Mesendoderm (in vitro differentiated cells): ENCODE measurements around the gene EEIG2.

ENCODE experiments used
- DNase-seq: peaks from one replicate; pipeline ENCODE4 v3.0.0; 2013
- H2AK5ac ChIP-seq: 2 replicates; pipeline ENCODE4 v1.6.1; 2013; ENCODE audit warnings: low read length, inconsistent platforms
- H2BK120ac ChIP-seq: 2 replicates; pipeline ENCODE4 v1.6.1; 2013; ENCODE audit warnings: low read depth, mild to moderate bottlenecking, low read length, moderate library complexity, mixed read lengths
- H2BK15ac ChIP-seq: replicated peaks from 2 replicates; pipeline ENCODE4 v1.6.1; 2013; ENCODE audit warnings: low read depth, mild to moderate bottlenecking, moderate library complexity
- H2BK5ac ChIP-seq: 2 replicates; pipeline ENCODE4 v1.6.1; 2013; ENCODE audit warnings: low read length, inconsistent platforms
- H3K18ac ChIP-seq: 2 replicates; pipeline ENCODE4 v1.6.1; 2013; ENCODE audit warnings: mild to moderate bottlenecking, low read length, mixed read lengths
- H3K23ac ChIP-seq: one replicate; pipeline ENCODE4 v1.6.1; 2013; ENCODE audit warnings: low read length
- H3K27ac ChIP-seq: 2 replicates; pipeline ENCODE4 v1.5.1; 2013; ENCODE audit warnings: low read depth, mild to moderate bottlenecking, inconsistent platforms, low read length, moderate library complexity
- H3K27me3 ChIP-seq: 2 replicates; pipeline ENCODE4 v1.6.1; 2013; ENCODE audit warnings: low read length, control low read depth, mild to moderate bottlenecking, inconsistent platforms; ENCODE audit not compliant: insufficient read depth, poor library complexity
- H3K36me3 ChIP-seq: 2 replicates; pipeline ENCODE4 v1.6.1; 2013; ENCODE audit warnings: low read length, inconsistent platforms; ENCODE audit not compliant: control insufficient read depth, insufficient read depth
- H3K4ac ChIP-seq: one replicate; pipeline ENCODE4 v1.6.1; 2013; ENCODE audit warnings: low read depth, mild to moderate bottlenecking, low read length, moderate library complexity
- H3K4me1 ChIP-seq: 2 replicates; pipeline ENCODE4 v1.6.1; 2013; ENCODE audit warnings: low read depth, low read length, inconsistent platforms; ENCODE audit not compliant: control insufficient read depth
- H3K4me2 ChIP-seq: 2 replicates; pipeline ENCODE4 v1.6.1; 2013; ENCODE audit warnings: low read length
- H3K4me3 ChIP-seq: 2 replicates; pipeline ENCODE4 v1.5.1; 2013; ENCODE audit warnings: mild to moderate bottlenecking, low read length
- H3K56ac ChIP-seq: one replicate; pipeline ENCODE4 v1.6.1; 2013; ENCODE audit warnings: low read length
- H3K79me1 ChIP-seq: 2 replicates; pipeline ENCODE4 v1.6.1; 2013; ENCODE audit warnings: low read length, inconsistent platforms
- H3K79me2 ChIP-seq: 2 replicates; pipeline ENCODE4 v1.6.1; 2013; ENCODE audit warnings: mild to moderate bottlenecking, low read length; ENCODE audit not compliant: control insufficient read depth, insufficient read depth
- H3K9ac ChIP-seq: 2 replicates; pipeline ENCODE4 v1.6.1; 2013; ENCODE audit warnings: low read length, inconsistent platforms
- H4K5ac ChIP-seq: one replicate; pipeline ENCODE4 v1.6.1; 2013; ENCODE audit warnings: low read length
- H4K8ac ChIP-seq: one replicate; pipeline ENCODE4 v1.6.1; 2013; ENCODE audit warnings: low read depth, mild to moderate bottlenecking, control low read depth, low read length, moderate library complexity
- WGBS: extraction: QIAGEN DNeasy Blood & Tissue Kit; methylation state at CpG from one replicate; pipeline ENCODE4 v1.1.7; 2013; ENCODE audit warnings: low lambda C conversion rate, missing lambda C conversion rate; ENCODE audit not compliant: insufficient coverage; ENCODE audit errors: extremely low coverage; 5-methylcytosine and 5-hydroxymethylcytosine counted together

EEIG2 gene

DNA sequence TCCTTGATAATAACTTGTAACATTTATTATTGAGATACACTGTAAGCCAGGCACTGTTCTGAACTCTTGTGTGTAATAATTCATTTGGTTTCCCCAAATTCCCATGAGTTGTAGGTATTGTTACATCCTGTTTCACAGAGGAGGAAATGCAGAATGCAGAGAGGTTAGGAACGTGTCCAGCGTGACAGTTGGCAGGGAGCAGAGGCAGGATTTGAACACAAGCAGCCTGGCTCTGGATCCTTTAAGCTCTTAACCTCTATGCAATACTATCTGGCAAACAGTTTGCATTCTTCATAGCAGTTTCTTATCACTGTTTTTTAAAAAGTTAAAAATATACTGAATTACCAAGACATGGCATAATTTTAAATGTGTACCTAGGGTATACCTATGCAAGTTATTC lies 30.5 kb downstream of the EEIG2 start:
- no peak overlapping the region for H3K18ac ChIP-seq
- H3K4ac ChIP-seq = no peak overlapping the region
- H3K27ac ChIP-seq = no peak overlapping the region
- H3K4me1 ChIP-seq = no peaks in the 10 kb centered on the region
- H3K27me3 ChIP-seq = no peaks in the 10 kb centered on the region
- H2AK5ac ChIP-seq = no peak overlapping the region
- H3K36me3 ChIP-seq = no peaks in the 10 kb centered on the region
- peaks cover 13% of the 10 kb centered on the region for H3K79me2 ChIP-seq
- no peak overlapping the region for H2BK120ac ChIP-seq
- no peak overlapping the region for H4K5ac ChIP-seq
- no peak overlapping the region for H3K4me2 ChIP-seq
- no peak for DNase-seq
- no peak overlapping the region for H3K9ac ChIP-seq
- no peak overlapping the region for H3K4me3 ChIP-seq
- no peak overlapping the region for H4K8ac ChIP-seq
- peaks cover 14% of the 10 kb centered on the region for H3K79me1 ChIP-seq
- H2BK15ac ChIP-seq = no peak overlapping the region
- no peak overlapping the region for H3K56ac ChIP-seq
- WGBS = no CpG with 5 or more reads among the region's 2 CpGs
- H3K23ac ChIP-seq = no peak overlapping the region
- H2BK5ac ChIP-seq = no peak overlapping the region

DNA sequence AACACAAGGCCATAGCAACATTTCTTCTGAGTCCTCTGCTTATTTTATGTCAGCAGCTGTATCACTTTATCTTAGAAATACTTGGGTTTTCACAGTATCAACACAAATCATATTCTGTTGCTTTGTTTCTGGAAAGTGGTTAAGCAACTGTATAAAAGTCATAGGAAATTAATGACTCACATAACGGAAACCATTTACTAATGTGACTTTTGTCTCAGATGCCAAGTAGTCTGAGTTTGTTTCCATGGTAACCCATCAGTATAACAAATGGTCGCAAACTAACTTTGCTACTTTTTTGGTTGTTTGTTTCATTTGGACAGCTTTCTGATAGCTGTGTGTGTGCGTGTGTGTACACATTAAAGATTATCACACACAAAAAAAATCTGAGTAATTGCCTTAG lies 31.1 kb downstream of the EEIG2 start:
- peaks cover 2% of the 10 kb centered on the region for H3K4me1 ChIP-seq
- no peak overlapping the region for H3K4me2 ChIP-seq
- H4K8ac ChIP-seq = no peak overlapping the region
- no peak for DNase-seq
- H3K18ac ChIP-seq = no peak overlapping the region
- peaks cover 14% of the 10 kb centered on the region for H3K79me1 ChIP-seq
- H3K4me3 ChIP-seq = no peak overlapping the region
- no peak overlapping the region for H3K27ac ChIP-seq
- no peak overlapping the region for H3K56ac ChIP-seq
- H3K9ac ChIP-seq = no peak overlapping the region
- no peak overlapping the region for H4K5ac ChIP-seq
- H3K36me3 ChIP-seq = no peaks in the 10 kb centered on the region
- no peak overlapping the region for H3K4ac ChIP-seq
- H2AK5ac ChIP-seq = no peak overlapping the region
- no peak overlapping the region for H2BK15ac ChIP-seq
- H3K79me2 ChIP-seq = peaks cover 13% of the 10 kb centered on the region
- WGBS = no CpG with 5 or more reads among the region's 3 CpGs
- H2BK120ac ChIP-seq = no peak overlapping the region
- no peak overlapping the region for H3K23ac ChIP-seq
- no peaks in the 10 kb centered on the region for H3K27me3 ChIP-seq
- no peak overlapping the region for H2BK5ac ChIP-seq

DNA sequence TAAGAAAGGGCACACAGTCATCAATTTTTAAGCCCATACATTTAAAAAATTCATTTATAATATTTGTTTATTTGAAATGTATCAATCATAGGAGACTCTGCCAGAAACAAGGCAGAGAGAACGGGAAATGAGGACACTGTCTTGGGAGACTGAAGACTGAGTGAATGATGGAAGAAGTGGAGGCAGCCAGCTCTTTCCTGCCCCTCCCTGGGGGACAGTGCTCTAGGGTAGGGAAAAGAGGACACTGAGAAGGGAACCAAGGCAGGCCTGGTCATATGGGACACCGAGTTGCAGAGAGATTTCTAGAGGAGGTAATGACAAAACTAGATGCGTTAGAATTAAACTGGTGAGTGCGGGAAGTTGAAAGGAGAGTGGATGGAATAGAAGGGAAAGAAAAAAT lies 31.6 kb downstream of the EEIG2 start:
- H3K4me3 ChIP-seq = no peak overlapping the region
- H3K27me3 ChIP-seq = no peaks in the 10 kb centered on the region
- no peak overlapping the region for H3K4me2 ChIP-seq
- no peak overlapping the region for H4K5ac ChIP-seq
- no peak overlapping the region for H2BK5ac ChIP-seq
- no peak overlapping the region for H2BK15ac ChIP-seq
- peaks cover 2% of the 10 kb centered on the region for H3K4me1 ChIP-seq
- H3K27ac ChIP-seq = no peak overlapping the region
- H3K56ac ChIP-seq = no peak overlapping the region
- no peak overlapping the region for H3K18ac ChIP-seq
- H3K79me2 ChIP-seq = peaks cover 12% of the 10 kb centered on the region
- no peak overlapping the region for H3K23ac ChIP-seq
- DNase-seq = no peak
- no peak overlapping the region for H3K9ac ChIP-seq
- H3K4ac ChIP-seq = no peak overlapping the region
- H4K8ac ChIP-seq = no peak overlapping the region
- H3K79me1 ChIP-seq = peaks cover 14% of the 10 kb centered on the region
- H3K36me3 ChIP-seq = no peaks in the 10 kb centered on the region
- 100% methylated on average over 2 of the region's 4 CpGs for WGBS
- no peak overlapping the region for H2BK120ac ChIP-seq
- H2AK5ac ChIP-seq = no peak overlapping the region

DNA sequence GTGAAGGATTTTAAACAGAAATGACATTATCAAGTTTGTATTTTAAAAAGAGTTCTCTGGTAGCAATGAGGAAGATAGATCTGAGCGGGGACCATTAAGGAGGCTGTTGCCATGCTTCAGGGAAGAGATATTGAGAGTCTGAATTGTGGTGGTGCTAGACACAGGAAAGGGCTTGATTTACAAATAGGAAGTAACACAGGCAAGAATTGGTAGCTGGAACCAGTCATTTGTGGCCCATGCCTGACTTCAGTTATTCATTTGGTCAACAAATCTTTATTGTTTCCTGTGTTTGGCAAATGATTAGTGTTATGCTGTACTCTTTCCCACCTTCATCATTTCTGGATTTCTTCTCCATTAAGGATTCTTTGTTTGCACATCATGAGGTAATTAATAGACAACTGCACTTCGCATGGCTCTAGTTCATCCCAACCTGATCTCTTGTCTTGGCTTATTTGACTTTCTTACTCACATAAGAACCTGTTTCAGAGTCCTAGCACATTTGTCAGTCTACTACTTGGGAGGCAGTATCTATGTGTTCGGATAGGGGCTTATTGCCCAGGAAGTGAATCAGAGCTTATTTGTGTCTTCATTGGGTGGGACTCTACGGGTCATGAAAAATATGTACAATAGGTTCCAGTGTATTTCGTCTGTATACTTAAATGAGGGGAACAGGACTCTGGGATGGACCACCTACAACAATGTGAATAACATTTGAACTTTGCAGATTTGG lies 32.3 kb downstream of the EEIG2 start:
- Histone ChIP-seq H3K27me3 (no peaks in the 10 kb centered on the region), H3K4me3 (no peak overlapping the region), H3K4ac (no peak overlapping the region), H2BK15ac (no peak overlapping the region), H2AK5ac (no peak overlapping the region), H2BK5ac (no peak overlapping the region), H3K27ac (no peak overlapping the region), H4K5ac (no peak overlapping the region), H3K4me2 (no peak overlapping the region), H3K79me1 (peaks cover 14% of the 10 kb centered on the region), H3K23ac (no peak overlapping the region), H3K4me1 (peaks cover 2% of the 10 kb centered on the region), H4K8ac (no peak overlapping the region), H3K18ac (no peak overlapping the region), H2BK120ac (no peak overlapping the region), H3K9ac (no peak overlapping the region), H3K56ac (no peak overlapping the region), H3K79me2 (peaks cover 12% of the 10 kb centered on the region), H3K36me3 (no peaks in the 10 kb centered on the region)
- DNase-seq = no peak
- no CpG with 5 or more reads among the region's 5 CpGs for WGBS

DNA sequence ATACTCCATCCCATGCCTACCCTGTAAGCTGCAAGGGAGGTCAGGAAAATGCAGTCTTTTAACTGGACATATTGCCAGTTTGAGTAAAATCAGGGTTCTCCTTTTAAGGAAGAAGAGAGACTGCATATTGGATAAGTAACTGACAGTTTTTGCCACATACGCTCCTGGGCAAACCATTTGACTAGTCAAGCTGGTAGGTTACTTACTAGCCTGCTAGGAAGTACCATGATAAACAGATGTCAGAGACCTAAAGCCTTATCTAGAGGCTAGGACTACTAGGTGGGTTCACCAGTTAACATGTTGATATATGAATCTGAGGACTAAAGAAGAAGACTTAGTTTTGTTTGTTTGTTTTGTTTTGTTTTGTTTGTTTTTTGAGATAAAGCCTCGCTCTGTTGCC lies 33.5 kb downstream of the EEIG2 start:
- H2BK120ac ChIP-seq = no peak overlapping the region
- DNase-seq = no peak
- no peak overlapping the region for H3K56ac ChIP-seq
- H3K4me1 ChIP-seq = peaks cover 2% of the 10 kb centered on the region
- H4K8ac ChIP-seq = no peak overlapping the region
- H3K9ac ChIP-seq = no peak overlapping the region
- H2AK5ac ChIP-seq = no peak overlapping the region
- H3K79me2 ChIP-seq = peaks cover 12% of the 10 kb centered on the region
- no peak overlapping the region for H2BK15ac ChIP-seq
- no peak overlapping the region for H2BK5ac ChIP-seq
- H3K23ac ChIP-seq = no peak overlapping the region
- WGBS = no CpG with 5 or more reads among the region's 2 CpGs
- H3K27ac ChIP-seq = no peak overlapping the region
- H3K79me1 ChIP-seq = peaks cover 13% of the 10 kb centered on the region
- no peaks in the 10 kb centered on the region for H3K27me3 ChIP-seq
- H4K5ac ChIP-seq = no peak overlapping the region
- no peak overlapping the region for H3K18ac ChIP-seq
- H3K4me3 ChIP-seq = no peak overlapping the region
- no peaks in the 10 kb centered on the region for H3K36me3 ChIP-seq
- no peak overlapping the region for H3K4ac ChIP-seq
- H3K4me2 ChIP-seq = no peak overlapping the region

DNA sequence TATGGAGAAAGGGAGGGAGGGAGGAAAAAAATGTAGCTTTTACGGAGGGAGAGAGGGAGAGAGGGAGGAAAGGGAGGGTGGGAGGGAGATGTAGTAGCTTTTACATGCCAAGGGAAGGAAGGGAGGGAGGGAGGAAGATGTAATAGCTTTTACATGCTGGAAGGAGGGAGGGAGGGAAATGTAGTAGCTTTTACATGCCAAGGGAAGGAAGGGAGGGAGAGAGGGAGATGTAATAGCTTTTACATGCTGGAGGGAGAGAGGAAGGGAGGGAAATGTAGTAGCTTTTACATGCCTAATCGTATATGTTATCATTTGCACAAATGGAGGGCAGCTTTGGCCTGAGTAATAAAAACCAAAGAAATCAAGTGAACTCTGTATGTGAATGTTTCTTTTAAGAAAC lies 35.6 kb downstream of the EEIG2 start:
- no peak overlapping the region for H2AK5ac ChIP-seq
- DNase-seq = peak; percentile 73
- H3K27ac ChIP-seq = no peak overlapping the region
- no peak overlapping the region for H3K4me2 ChIP-seq
- WGBS = no CpG with 5 or more reads among the region's 2 CpGs
- H3K79me1 ChIP-seq = peaks cover 11% of the 10 kb centered on the region
- H3K79me2 ChIP-seq = peaks cover 8% of the 10 kb centered on the region
- no peak overlapping the region for H3K56ac ChIP-seq
- H2BK120ac ChIP-seq = no peak overlapping the region
- no peak overlapping the region for H4K8ac ChIP-seq
- H3K18ac ChIP-seq = no peak overlapping the region
- peaks cover 2% of the 10 kb centered on the region for H3K4me1 ChIP-seq
- H3K4ac ChIP-seq = no peak overlapping the region
- no peak overlapping the region for H2BK5ac ChIP-seq
- H3K4me3 ChIP-seq = no peak overlapping the region
- H3K9ac ChIP-seq = no peak overlapping the region
- no peaks in the 10 kb centered on the region for H3K27me3 ChIP-seq
- H3K23ac ChIP-seq = no peak overlapping the region
- H2BK15ac ChIP-seq = no peak overlapping the region
- H3K36me3 ChIP-seq = no peaks in the 10 kb centered on the region
- no peak overlapping the region for H4K5ac ChIP-seq
